22Rv1 (cell line): ENCODE data around the gene EPHB1.

Experiments used
- H3K27ac ChIP-seq: fragments of 450-650 bp; 2 replicates; pipeline ENCODE4 v1.5.1; 2017
- ZFX ChIP-seq: fragments of 450-650 bp; IDR thresholded peaks from 2 replicates; pipeline ENCODE4 v1.6.1; 2017; ENCODE audit warnings: antibody characterized with exemption, borderline replicate concordance
- TF ChIP-seq, protein P1 (sequence below): fragments of 450-650 bp; IDR thresholded peaks from 2 replicates; pipeline ENCODE4 v1.5.1; 2017; ENCODE audit warnings: mild to moderate bottlenecking

EPHB1 gene

DNA sequence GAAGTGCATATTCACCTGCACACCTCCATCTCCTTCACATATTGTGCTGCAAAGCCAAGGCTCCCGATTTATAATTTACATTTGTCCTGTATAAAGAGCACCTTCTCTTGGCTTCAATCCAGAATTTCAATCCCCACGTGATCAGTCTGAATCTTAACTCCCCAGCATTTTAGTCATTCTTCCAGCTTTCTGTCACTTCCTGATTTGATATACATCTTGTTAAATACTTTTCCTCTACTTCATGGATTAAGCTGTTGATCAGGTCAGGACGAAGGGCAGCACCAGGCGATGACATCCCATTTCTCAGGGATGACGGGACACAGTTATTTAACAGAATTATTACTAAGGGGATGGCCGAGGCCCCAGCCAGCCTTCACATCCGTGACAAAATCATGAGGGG lies 212.5 kb downstream of the EPHB1 start:
- TF ChIP-seq ZFX = no peak
- TF ChIP-seq, protein P1, sequence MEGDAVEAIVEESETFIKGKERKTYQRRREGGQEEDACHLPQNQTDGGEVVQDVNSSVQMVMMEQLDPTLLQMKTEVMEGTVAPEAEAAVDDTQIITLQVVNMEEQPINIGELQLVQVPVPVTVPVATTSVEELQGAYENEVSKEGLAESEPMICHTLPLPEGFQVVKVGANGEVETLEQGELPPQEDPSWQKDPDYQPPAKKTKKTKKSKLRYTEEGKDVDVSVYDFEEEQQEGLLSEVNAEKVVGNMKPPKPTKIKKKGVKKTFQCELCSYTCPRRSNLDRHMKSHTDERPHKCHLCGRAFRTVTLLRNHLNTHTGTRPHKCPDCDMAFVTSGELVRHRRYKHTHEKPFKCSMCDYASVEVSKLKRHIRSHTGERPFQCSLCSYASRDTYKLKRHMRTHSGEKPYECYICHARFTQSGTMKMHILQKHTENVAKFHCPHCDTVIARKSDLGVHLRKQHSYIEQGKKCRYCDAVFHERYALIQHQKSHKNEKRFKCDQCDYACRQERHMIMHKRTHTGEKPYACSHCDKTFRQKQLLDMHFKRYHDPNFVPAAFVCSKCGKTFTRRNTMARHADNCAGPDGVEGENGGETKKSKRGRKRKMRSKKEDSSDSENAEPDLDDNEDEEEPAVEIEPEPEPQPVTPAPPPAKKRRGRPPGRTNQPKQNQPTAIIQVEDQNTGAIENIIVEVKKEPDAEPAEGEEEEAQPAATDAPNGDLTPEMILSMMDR = no peak
- no peak overlapping the region for H3K27ac ChIP-seq

DNA sequence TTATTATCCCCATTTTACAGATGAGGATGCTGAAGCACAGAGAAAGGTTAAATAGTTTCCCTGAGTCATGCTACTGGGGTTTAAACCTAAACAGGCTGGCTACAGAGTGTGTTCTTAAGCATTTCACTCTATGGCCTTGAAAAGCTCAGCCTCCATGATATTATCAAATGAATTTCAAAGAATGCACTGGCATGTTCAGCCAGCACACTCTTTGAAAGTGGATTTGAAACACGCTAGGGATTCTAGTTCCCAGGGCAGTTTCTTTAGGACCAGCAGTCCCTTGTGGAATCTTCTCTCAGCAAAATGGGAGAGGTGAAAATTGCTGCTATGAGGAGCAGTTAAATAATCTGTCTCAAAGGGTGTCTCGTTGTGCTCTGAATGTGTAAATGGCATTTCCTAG lies 213.3 kb downstream of the EPHB1 start:
- H3K27ac ChIP-seq = no peak overlapping the region
- TF ChIP-seq, protein P1 = no peak
- no peak for TF ChIP-seq ZFX

GRCh38 chr3:135009014-135009413 lies 214.0 kb downstream of the EPHB1 start:
- no peak overlapping the region for H3K27ac ChIP-seq
- TF ChIP-seq ZFX = no peak
- TF ChIP-seq, protein P1 = no peak

DNA sequence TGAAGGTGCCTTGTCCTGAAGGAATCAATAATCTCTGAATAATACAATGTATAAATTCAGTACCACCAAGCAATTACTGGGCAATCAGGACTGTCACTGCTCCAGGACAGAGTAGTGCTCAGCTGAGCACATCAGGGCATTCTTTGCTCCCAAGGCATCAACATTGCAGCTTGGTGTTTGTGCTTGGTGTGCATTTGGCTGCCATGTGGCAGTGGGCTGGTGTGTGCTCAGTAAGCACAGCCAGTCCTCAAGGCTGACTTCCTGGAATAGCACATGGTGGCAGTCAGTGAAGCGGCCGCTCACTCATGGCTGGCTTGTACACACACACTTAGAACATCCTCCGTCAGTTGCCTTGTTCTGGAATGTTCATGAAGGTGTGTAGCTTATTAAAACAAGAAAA lies 217.0 kb downstream of the EPHB1 start:
- H3K27ac ChIP-seq = no peak overlapping the region
- no peak for TF ChIP-seq ZFX
- TF ChIP-seq, protein P1 = no peak

DNA sequence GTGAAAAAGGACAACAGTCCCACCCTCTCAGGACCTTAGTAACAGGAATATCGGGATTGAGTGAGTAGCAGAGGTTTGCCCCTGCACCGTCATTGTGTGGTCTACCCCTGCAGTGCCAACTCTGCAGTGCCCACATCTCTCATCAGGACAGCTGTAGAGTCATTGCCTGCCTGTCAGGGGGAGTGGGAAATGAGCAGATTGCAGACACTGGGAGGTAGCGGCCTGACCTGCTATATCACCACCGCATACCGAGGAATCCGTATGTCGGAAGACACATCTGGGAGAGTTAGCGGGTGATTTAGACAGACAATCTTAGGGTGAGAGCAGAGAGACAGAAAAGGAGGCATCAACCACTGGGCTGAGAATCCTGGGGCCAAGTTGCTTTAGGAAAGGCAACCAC lies 218.1 kb downstream of the EPHB1 start:
- TF ChIP-seq ZFX = no peak
- TF ChIP-seq, protein P1 = no peak
- H3K27ac ChIP-seq = no peak overlapping the region

- no peak for TF ChIP-seq ZFX
- TF ChIP-seq, protein P1 = no peak
- H3K27ac ChIP-seq = no peak overlapping the region
These were observed 219.5 kb downstream of the EPHB1 start for GRCh38 chr3:135014566-135014965.

DNA sequence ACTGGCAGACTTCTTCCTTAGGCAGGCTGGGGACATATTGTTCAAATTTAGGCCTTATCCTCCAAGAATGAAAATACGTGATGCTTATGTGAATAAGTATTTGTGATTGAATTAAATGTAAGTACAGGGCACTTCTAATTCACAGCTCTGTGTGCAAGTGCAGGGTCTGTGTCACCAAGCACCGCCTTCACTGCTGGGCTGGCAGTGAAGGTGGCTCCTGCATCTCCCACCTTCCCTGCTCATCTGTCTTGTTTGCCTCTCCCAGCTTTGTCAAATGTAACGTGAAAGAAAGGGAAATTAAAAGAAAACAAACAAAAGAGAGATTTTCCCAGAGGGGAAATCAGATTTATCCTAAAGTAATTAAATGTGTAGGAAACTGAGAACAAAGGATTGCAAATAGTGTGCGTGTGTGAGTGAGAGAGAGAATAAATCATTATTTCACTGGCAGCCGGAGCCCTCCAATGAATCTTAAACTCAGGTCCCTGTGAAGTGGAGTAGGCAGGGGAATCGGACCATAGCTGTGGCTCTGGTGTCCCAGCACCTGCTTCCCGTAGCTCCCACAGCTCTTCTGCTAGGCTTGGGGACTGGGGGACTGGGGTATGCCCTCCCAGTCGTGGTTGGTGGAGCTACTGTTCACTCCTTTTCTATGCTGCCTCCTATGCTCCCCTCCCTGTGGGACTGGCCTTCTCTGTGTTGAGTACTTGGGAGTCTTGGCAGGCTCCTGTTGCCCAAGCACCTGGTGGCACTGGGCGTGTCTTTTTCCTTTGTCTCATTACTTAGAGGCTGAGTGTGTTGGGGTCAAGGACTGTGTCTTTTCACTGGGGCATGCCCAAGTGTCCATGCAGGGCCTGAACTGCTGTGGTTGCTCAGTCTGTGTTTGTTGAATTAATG lies 222.2 kb downstream of the EPHB1 start:
- TF ChIP-seq, protein P1 = no peak
- no peak for TF ChIP-seq ZFX

More for the DNA sequence above, 222.2 kb downstream of the EPHB1 start:
- H3K27ac ChIP-seq = no peak overlapping the region
